ENCODE results near the gene ARL6IP1.

DNA sequence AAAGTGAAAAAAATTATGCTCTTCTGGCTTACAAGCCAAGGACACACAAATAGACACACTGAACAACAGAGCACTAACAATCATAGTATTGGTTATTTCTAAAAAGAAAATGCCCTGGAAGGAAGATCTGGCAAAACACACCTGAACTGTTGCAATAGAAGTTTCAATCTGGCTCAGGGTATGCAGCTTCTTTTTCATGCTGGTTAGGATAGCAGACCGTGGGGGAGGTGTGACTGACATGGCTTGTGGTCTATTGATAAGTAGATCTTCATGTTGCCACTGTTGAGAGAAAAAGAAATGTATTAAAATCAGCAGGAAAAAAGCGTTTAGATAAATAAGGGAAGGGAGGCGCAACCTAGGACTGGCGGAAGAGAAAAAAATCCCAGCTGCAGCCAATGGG is 26.5 kb upstream of the ARL6IP1 start:
- TF ChIP-seq, protein P1, sequence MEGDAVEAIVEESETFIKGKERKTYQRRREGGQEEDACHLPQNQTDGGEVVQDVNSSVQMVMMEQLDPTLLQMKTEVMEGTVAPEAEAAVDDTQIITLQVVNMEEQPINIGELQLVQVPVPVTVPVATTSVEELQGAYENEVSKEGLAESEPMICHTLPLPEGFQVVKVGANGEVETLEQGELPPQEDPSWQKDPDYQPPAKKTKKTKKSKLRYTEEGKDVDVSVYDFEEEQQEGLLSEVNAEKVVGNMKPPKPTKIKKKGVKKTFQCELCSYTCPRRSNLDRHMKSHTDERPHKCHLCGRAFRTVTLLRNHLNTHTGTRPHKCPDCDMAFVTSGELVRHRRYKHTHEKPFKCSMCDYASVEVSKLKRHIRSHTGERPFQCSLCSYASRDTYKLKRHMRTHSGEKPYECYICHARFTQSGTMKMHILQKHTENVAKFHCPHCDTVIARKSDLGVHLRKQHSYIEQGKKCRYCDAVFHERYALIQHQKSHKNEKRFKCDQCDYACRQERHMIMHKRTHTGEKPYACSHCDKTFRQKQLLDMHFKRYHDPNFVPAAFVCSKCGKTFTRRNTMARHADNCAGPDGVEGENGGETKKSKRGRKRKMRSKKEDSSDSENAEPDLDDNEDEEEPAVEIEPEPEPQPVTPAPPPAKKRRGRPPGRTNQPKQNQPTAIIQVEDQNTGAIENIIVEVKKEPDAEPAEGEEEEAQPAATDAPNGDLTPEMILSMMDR (IDR thresholded peaks at IDR 0.05), result no peak
- TF ChIP-seq POLR2A (IDR thresholded peaks at IDR 0.05), result no peak

Measured in uterus (tissue), 2 donors.